GM23248 (cell line): Measurements from ENCODE around the gene FGGY. TPM values are rescaled to one million over a fixed set of nuclear protein-coding genes. Genes with fewer than 3 reads are reported as not detected.

ENCODE experiments used
- DNase-seq: peaks from one replicate; pipeline ENCODE4 v3.0.0-alpha.2; 2015
- H2AFZ ChIP-seq: fragments of 200-600 bp; sonication (generic); 2 replicates; pipeline ENCODE4 v1.6.1; 2016; ENCODE audit warnings: antibody characterized with exemption
- H3F3A ChIP-seq: fragments of 200-600 bp; sonication (generic); 2 replicates; pipeline ENCODE4 v1.6.1; 2016; ENCODE audit warnings: mild to moderate bottlenecking, antibody characterized with exemption, mixed run types; ENCODE audit not compliant: insufficient read depth
- H3K27ac ChIP-seq: fragments of 200-600 bp; sonication (generic); 2 replicates; pipeline ENCODE4 v1.5.1; 2016; ENCODE audit warnings: mild to moderate bottlenecking
- H3K27me3 ChIP-seq: fragments of 200-600 bp; sonication (generic); replicated peaks from 2 replicates; pipeline ENCODE4 v1.6.1; 2016; ENCODE audit warnings: mild to moderate bottlenecking; ENCODE audit not compliant: insufficient read depth
- H3K36me3 ChIP-seq: fragments of 200-600 bp; sonication (generic); 2 replicates; pipeline ENCODE4 v1.6.1; 2016; ENCODE audit warnings: low read depth, mild to moderate bottlenecking
- H3K4me1 ChIP-seq: fragments of 200-600 bp; sonication (generic); 2 replicates; pipeline ENCODE4 v1.6.1; 2016; ENCODE audit warnings: mild to moderate bottlenecking; ENCODE audit not compliant: insufficient read depth
- H3K4me2 ChIP-seq: fragments of 200-600 bp; sonication (generic); one replicate; pipeline ENCODE4 v1.6.1; 2016; ENCODE audit warnings: mild to moderate bottlenecking; ENCODE audit not compliant: unreplicated experiment
- H3K4me3 ChIP-seq: fragments of 200-600 bp; sonication (generic); 2 replicates; pipeline ENCODE4 v1.5.1; 2016; ENCODE audit warnings: mild to moderate bottlenecking
- H3K79me2 ChIP-seq: fragments of 200-600 bp; sonication (generic); 2 replicates; pipeline ENCODE4 v1.6.1; 2016; ENCODE audit warnings: mild to moderate bottlenecking; ENCODE audit not compliant: insufficient read depth
- H3K9ac ChIP-seq: fragments of 200-600 bp; sonication (generic); 2 replicates; pipeline ENCODE4 v1.6.1; 2016; ENCODE audit warnings: mild to moderate bottlenecking
- H3K9me2 ChIP-seq: fragments of 200-600 bp; sonication (generic); 2 replicates; pipeline ENCODE4 v1.6.1; 2016; ENCODE audit warnings: mixed run types, mild to moderate bottlenecking, moderate library complexity; ENCODE audit not compliant: insufficient read depth
- H3K9me3 ChIP-seq: fragments of 200-600 bp; sonication (generic); one replicate; pipeline ENCODE4 v1.6.1; 2017; ENCODE audit warnings: low read depth
- H4K20me1 ChIP-seq: fragments of 200-600 bp; sonication (generic); 2 replicates; pipeline ENCODE4 v1.6.0; 2016; ENCODE audit not compliant: insufficient read depth
- EZH2 ChIP-seq: fragments of 200-600 bp; sonication (generic); IDR thresholded peaks from 2 replicates; pipeline ENCODE4 v1.6.1; 2018; ENCODE audit warnings: antibody characterized with exemption, mild to moderate bottlenecking; ENCODE audit not compliant: insufficient read depth, poor library complexity, severe bottlenecking
- EZH2phosphoT487 ChIP-seq: fragments of 200-600 bp; sonication (generic); IDR thresholded peaks from 2 replicates; pipeline ENCODE4 v1.6.1; 2018; ENCODE audit warnings: antibody characterized with exemption, moderate library complexity, mild to moderate bottlenecking, low read depth; ENCODE audit not compliant: insufficient read depth
- WGBS, 2 experiments: methylation state at CpG; one replicate each; pipeline ENCODE4 v1.1.6; 2015 to 2017; ENCODE audit warnings: low lambda C conversion rate in 2 of 2, low coverage in 1 of 2; ENCODE audit errors: missing lambda C conversion rate in 2 of 2; 5-methylcytosine and 5-hydroxymethylcytosine counted together
- in situ Hi-C: fragments of 300-500 bp; cut with MboI; formaldehyde crosslinking; loops from 2 replicates; pipeline ENCODE4 v1.15.0; 2020
- polyA plus RNA-seq: library from polyadenylated mRNA; unstranded; fragments of >200 nt; fragmentation: Nextera tagmentation; extraction: Ambion mirVana; gene quantifications from 2 replicates; pipeline ENCODE4 v1.2.1, GENCODE V29; 2016
- total RNA-seq: library from RNA; depleted of rRNA; stranded (reverse); fragments of >200 nt; shearing (Covaris generic); gene quantifications from 2 replicates; pipeline ENCODE4 v1.2.3, GENCODE V29; 2014

The FGGY gene
- total and polyA plus RNA-seq, 2 experiments from 2014 or later: 12.8 to 16.9 TPM

DNA sequence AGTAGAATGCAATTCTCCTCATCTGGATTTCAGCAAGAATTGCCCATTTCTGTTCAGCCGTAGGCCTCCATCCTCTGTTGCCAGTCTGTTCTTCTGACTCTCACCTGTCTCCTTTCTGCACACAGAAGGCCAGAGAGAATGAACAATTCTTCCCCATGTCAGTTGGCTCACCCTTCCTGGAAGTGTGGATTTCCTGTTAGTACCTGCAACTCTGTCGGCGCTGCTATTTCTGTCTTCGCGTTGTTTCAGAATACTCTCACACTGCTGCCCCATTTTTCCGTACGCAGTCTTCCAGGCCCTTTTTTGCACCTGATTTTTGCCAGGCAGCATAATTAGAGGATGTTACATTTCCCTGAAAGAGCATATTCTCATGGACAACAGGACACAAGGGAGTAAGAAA lies 200.7 kb downstream of the FGGY start:
- no peak overlapping the region for H3K27ac ChIP-seq
- peaks cover 2% of the 10 kb centered on the region for H3F3A ChIP-seq
- no peak overlapping the region for H3K4me2 ChIP-seq
- 91 to 97% methylated on average over 7 of the region's 7 CpGs for WGBS, 2 experiments
- H3K4me1 ChIP-seq: peaks cover 27% of the 10 kb centered on the region
- no peak for DNase-seq
- no peak for TF ChIP-seq EZH2
- no peak for TF ChIP-seq EZH2phosphoT487
- no peak overlapping the region for H3K9ac ChIP-seq
- in situ Hi-C loops: no loop called here
- H3K4me3 ChIP-seq: no peak overlapping the region
- no peaks in the 10 kb centered on the region for H3K79me2 ChIP-seq
- no peaks in the 10 kb centered on the region for H3K9me3 ChIP-seq
- H4K20me1 ChIP-seq: no peaks in the 10 kb centered on the region
- no peaks in the 10 kb centered on the region for H3K9me2 ChIP-seq
- no peaks in the 10 kb centered on the region for H3K36me3 ChIP-seq
- no peaks in the 10 kb centered on the region for H3K27me3 ChIP-seq
- no peak overlapping the region for H2AFZ ChIP-seq

DNA sequence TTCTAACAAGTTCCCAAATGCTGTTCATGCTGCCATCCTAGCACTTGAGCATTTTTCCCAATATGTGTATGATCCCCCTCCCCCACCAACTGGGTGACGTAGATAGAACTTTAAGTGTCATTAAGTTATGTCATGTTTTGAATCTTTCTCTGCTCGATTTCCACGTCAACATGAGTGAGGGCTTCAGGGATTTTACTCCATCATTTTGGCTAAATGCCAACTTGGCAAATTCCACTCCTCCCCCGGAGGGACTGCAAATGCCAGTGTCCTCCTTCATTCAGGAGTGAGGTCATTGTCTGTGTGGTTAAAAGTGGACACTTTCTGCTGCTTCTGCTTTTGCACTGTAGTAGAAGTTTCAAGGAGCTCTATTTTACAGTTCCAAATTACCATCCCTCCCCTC lies 201.7 kb downstream of the FGGY start:
- no peak overlapping the region for H3K4me3 ChIP-seq
- in situ Hi-C loops: no loop called here
- H4K20me1 ChIP-seq: no peaks in the 10 kb centered on the region
- H3K27me3 ChIP-seq: no peaks in the 10 kb centered on the region
- H3K27ac ChIP-seq: no peak overlapping the region
- no peaks in the 10 kb centered on the region for H3K36me3 ChIP-seq
- no peak overlapping the region for H3K9ac ChIP-seq
- 16 to 31% methylated on average over 4 of the region's 4 CpGs for WGBS, 2 experiments
- peak overlapping the region; percentile 25 for H3K4me2 ChIP-seq
- H3K9me2 ChIP-seq: no peaks in the 10 kb centered on the region
- H2AFZ ChIP-seq: no peak overlapping the region
- no peaks in the 10 kb centered on the region for H3K9me3 ChIP-seq
- H3F3A ChIP-seq: peaks cover 6% of the 10 kb centered on the region
- H3K79me2 ChIP-seq: no peaks in the 10 kb centered on the region
- H3K4me1 ChIP-seq: peaks cover 30% of the 10 kb centered on the region
- TF ChIP-seq EZH2 (no peak), EZH2phosphoT487 (no peak)
- peak; percentile 74 for DNase-seq

DNA sequence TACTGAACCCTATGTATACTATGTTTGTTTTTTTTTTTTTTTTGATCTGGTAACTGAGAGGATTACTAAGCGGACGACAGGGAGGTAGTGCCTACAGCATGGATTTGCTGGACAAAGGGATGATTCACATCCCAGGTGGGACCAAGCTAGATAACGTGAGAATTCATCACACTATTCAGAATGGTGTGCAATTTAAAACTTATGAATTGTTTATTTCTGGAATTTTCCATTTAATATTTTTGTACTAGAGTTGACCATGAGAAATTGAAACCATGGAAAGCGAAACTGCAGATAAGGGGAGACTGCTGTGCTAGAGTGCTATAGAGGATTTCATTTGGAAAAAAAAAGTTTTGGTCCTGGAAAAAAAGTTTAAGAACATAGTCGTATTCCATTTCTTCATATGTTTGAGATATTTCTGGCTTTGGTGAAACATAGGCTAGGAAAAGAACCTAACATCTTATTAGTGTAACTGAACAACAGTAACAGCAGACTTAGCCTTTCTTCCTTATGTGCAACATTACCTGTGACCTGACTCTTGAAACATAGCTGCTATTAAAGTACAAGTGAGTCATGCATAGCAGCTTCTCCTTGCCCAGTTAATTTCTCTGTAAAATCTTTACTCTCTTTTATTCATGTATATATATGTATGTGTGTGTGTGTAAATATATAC lies 202.5 kb downstream of the FGGY start:
- no peaks in the 10 kb centered on the region for H3K36me3 ChIP-seq
- H3K9ac ChIP-seq: no peak overlapping the region
- TF ChIP-seq EZH2phosphoT487: no peak
- H3K27me3 ChIP-seq: no peaks in the 10 kb centered on the region
- peaks cover 30% of the 10 kb centered on the region for H3K4me1 ChIP-seq
- no peak for DNase-seq
- H3F3A ChIP-seq: peaks cover 6% of the 10 kb centered on the region
- no peaks in the 10 kb centered on the region for H4K20me1 ChIP-seq
- H3K27ac ChIP-seq: no peak overlapping the region
- H3K9me2 ChIP-seq: no peaks in the 10 kb centered on the region
- in situ Hi-C loops: no loop called here
- H3K4me3 ChIP-seq: no peak overlapping the region
- H3K9me3 ChIP-seq: no peaks in the 10 kb centered on the region
- peak overlapping the region; percentile 25 for H3K4me2 ChIP-seq
- no peaks in the 10 kb centered on the region for H3K79me2 ChIP-seq
- no peak overlapping the region for H2AFZ ChIP-seq
- WGBS, 2 experiments: 94 to 98% methylated on average over 5 of the region's 5 CpGs

DNA sequence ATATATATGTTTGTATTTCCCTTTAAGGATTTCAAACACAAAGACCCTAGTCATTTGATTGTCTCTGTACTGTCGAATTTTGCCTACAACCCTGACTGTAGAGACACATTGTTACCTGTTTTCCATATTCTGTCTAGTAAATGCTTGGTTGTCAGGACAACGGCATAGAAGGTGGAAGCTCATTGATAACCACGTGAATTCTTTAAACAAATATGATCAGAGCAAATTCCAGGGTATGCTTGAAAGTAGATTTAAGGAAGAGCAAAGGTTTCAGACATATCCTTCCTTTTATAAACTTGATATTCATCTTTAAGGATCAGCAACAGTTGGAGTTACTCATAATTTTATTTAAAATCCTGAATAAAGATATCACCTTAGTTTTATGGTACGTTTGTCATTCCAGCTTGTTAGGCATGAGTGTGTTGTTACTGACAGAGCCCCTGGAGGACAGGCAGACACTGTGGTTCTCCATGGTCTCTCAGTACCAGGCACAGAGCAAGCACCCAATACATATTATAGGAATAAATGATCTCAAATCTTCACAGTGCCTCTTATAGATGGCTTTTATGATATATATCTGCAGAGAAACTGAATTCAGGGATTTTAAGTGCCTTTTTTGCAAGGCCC lies 203.2 kb downstream of the FGGY start:
- peaks cover 30% of the 10 kb centered on the region for H3K4me1 ChIP-seq
- H3F3A ChIP-seq: peaks cover 6% of the 10 kb centered on the region
- H2AFZ ChIP-seq: no peak overlapping the region
- no peak overlapping the region for H3K4me3 ChIP-seq
- H3K36me3 ChIP-seq: no peaks in the 10 kb centered on the region
- in situ Hi-C loops: no loop called here
- no peak overlapping the region for H3K4me2 ChIP-seq
- H3K27me3 ChIP-seq: no peaks in the 10 kb centered on the region
- DNase-seq: no peak
- H4K20me1 ChIP-seq: no peaks in the 10 kb centered on the region
- 80 to 84% methylated on average over 4 of the region's 4 CpGs for whole genome bisulfite sequencing, 2 experiments
- H3K9me3 ChIP-seq: no peaks in the 10 kb centered on the region
- no peaks in the 10 kb centered on the region for H3K79me2 ChIP-seq
- TF ChIP-seq EZH2phosphoT487: no peak
- TF ChIP-seq EZH2: no peak
- H3K9ac ChIP-seq: no peak overlapping the region
- H3K9me2 ChIP-seq: no peaks in the 10 kb centered on the region
- no peak overlapping the region for H3K27ac ChIP-seq
